Right forelimb (tissue), 1 donor: Measurements from ENCODE around the gene SUMO2.
"Not testable (repeated sequence)": the region's sequence is repeated elsewhere in the genome, so short reads cannot be mapped to it uniquely, and the experiment has no call there.

Experiments
- DNase-seq: peaks from one replicate; pipeline ENCODE4 v3.0.0-alpha.2; 2018

The SUMO2 gene

DNA sequence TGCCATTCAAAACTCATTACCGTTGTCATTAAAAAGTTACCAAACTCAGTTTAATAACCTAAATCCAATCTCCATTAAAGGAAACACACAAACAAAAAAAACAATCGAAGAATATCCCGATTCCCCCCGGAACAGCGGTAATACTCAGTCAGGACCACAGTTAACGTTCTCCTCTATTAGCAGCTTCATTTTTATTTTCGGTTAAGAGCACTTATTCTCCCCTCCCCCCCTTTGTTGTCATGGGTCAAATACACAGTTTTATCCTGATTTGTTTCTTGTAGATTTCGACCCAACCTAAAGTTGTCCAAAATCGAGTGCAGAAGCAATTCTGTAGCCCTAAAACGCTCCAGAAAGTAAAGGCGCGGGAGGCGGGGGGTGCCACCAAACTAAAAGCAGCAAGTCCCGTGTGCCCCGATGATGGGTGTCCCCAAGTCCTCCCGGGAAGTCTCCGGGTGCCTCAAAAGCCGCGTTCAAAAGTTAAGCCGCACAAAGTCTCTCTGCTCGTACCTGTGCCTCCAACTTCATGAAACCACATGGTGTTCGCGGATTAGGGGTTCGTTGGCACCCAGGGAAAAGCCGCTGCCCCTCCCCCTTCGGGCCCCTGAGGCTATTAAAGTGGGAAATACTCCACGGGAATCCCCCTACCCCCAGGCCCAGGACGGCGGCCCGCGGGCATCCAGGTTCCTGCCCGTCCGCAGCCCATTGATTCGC, 996 bp downstream of the SUMO2 start:
- DNase-seq = no peak

DNA sequence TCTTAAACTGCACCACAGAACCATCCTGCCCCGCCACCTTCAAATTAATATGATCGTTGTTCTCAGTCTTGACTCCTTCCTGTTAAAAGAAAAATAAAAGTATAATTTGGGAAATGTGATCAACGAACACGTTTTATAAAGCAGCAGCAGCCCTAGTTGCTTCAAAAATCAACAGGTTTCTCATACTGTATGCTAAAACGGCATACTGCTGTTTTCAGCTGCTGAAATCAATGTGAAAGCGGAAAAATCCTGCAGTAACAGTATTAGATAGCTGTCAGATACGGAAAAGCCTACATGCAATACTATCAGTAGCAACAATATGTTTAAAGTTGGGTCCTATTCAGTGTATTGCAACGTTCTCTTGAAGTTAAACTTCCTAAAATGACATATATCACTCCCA, 1.6 kb downstream of the SUMO2 start:
- no peak for DNase-seq

DNA sequence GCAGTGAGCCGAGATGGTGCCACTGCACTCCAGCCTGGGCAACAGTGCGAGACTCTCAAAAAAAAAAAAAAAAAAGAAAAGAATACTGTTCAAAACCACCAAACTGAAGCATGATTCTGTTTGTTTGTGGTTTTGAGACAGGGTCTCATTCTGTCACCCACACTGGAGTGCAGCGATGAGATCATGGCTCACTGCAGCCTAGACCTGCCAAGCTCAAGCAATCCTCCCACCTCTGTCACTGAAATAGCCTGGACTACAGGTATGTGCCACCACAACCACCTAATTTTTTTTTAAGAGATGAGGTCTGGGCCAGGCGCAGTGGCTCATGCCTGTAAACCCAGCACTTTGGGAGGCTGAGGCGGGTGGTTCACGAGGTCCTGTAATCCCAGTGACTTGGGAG, 4.3 kb downstream of the SUMO2 start:
- DNase-seq = no peak

DNA sequence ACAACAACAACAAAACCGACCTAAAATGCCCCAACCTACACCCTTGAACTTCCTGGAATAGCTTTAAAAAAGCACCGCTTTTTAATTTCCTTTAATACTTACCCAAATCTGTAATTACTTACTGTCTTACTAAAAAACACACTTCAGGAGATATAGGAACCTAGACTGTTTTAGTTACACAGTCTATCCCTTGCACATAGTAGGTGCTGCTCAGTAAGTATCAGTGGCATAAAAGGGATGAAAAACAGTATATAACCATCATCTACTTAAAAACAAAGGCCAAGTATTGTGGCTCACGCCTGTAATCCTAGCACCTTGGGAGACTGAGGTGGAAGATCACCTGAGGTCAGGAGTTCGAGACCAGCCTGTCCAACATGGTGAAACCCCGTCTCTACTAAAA, 6.1 kb downstream of the SUMO2 start:
- no peak for DNase-seq

DNA sequence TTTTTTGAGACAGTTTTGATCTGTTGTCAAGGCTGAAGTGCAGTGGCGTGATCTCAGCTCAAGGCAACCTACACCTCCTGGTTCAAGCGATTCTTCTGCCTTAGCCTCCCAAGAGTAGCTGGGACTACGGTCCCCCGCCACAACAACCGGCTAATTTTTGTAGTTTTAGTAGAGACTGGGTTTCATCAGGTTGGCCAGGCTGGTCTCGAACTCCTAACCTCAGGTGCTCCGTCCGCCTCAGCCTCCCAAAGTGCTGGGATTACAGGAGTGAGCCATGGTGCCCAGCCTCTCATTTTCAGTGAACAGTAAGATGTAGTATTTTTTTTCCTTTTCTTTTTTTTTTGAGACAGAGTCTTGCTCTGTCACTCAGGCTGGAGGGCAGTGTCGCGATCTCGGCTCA, 7.8 kb downstream of the SUMO2 start:
- no peak for DNase-seq

DNA sequence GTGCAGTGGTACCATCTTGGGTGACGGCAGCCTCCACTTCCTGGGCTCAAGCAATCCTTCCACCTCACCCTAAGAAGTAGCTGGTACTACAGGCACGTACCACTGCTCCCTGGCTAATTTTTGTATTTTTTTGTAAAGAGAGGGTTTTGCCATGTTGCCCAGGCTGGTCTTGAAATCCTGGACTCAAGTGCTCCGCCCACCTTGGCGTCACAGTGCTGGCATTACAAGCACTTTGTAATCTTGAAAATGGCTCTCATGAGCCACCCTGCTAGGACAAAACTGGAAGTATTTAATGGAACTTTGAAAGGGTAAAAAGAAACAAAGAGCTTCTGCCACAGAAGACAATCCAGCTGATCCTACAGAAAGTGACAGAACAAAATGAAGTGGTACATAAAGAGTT, 9.2 kb downstream of the SUMO2 start:
- DNase-seq = no peak

DNA sequence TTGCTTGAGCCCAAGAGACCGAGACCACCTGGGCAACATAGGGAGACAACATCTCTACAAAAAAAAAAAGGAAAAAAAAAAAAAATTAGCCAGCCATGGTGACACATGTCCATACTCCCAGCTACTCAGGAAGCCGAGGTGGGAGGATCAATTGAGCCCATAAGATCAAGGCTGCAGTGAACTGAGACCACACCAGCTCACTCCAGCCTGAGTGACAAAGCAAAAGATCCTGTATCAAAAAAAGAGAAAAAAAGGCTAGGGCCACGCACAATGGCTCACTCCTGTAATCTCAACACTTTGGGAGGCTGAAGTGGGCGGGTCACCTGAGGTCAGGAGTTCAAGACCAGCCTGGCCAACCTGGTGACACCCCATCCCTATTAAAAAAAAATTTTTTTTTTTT, 13.8 kb downstream of the SUMO2 start:
- DNase-seq = no peak

DNA sequence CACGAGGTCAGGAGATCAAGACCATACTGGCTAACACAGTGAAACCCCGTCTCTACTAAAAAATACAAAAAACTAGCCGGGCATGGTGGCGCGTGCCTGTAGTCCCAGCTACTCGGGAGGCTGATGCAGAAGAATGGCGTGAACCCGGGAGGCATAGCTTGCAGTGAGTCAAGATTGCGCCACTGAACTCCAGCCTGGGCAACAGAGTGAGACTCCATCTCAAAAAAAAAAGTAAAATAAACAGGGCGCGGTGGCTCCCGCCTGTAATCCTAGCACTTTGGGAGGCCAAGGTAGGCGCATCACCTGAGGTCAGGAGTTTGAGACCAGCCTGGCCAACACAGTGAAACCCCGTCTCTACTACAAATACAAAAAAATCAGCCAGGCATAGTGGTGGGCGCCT, 18.2 kb downstream of the SUMO2 start:
- not testable (repeated sequence) for DNase-seq

DNA sequence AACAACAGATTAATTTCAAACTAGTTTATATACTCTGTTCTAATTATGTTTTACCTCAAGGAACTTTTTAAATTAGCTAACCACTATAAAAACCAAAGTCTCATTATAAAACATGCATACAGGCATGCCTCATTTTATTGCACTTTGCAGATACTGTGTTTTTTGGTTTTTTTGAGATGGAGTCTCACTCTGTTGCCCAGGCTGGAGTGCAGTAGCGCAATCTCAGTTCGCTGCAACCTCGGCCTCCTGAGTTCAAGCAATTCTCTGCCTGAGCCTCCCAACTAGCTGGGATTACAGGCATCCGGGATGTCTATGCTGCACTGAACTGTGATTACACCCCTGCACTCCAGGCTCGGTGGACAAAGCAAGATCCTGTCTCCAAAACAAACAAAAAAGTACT, 19.7 kb downstream of the SUMO2 start:
- DNase-seq = no peak

DNA sequence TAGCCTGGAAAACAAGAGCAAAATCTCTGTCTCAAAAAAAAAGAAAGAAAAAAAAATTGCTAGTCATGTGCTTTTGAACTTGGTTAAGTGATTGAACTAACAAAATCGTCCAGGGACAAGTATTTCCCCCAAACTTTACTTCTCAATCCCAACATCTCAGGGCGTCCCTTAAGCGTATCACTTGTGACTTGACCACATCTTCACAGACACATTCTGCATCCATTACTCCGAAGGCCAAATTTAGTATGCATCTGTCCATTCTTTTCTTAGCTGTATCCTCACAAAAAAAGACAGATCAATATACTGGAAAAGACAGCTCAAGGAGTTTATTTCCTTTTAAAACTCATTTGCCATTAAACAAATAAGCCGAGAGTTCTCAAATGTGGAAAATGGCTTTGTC, 22.5 kb downstream of the SUMO2 start:
- no peak for DNase-seq

DNA sequence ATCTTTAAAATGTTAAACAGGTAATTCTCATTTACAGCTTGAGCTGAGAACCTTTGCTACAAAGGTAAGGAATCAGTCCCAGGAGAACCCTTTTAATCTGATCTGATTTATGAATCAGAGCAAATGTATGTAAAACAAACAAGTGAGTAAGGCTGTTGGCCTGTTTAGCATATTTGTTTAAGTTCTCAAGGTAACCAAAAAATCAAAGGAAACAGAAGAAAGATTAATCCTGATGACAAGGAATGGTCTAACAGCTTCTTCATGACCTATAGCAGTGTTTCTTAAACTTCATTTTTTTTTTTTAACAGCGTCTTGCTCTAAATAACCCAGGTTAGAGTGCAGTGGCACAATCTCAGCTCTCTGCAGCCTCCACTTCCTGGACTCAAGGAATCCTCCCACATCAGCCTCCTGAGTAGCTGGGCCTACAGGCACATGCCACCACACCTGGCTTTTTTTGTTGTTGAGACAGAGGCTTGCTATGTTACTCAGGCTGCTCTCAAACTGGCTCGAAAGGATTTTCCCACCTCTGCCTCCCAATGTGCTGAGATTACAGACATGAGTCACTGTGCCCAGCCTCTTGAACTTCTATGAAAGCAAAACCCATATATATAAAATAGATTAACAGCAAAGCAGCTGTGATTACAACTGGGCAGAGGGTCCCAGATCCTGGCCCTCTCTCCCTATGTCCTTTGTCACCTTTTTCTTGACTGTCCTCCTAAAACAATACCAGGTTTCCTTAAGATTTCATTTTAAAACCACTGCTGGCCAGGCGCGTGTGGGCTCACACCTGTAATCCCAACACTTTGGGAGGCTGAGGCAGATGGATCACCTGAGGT, 23.3 kb downstream of the SUMO2 start:
- DNase-seq = no peak

DNA sequence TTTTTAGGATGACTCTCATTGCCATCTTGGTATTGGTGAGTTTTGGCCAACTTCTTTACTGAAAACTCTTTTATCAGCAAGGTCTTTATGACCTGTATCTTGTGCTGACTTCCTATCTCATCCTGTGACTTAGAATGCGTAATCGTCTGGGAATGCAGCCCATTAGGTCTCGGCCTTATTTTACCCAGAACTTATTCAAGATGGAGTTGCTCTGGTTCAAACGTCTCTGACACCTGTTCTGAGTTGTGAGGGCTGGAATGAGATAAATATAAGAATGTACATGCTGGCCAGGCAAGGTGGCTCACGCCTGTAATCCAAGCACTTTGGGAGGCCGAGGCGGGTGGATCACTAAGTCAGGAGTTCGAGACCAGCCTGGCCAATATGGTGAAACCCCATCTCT, 24.3 kb downstream of the SUMO2 start:
- DNase-seq = not testable (repeated sequence)

DNA sequence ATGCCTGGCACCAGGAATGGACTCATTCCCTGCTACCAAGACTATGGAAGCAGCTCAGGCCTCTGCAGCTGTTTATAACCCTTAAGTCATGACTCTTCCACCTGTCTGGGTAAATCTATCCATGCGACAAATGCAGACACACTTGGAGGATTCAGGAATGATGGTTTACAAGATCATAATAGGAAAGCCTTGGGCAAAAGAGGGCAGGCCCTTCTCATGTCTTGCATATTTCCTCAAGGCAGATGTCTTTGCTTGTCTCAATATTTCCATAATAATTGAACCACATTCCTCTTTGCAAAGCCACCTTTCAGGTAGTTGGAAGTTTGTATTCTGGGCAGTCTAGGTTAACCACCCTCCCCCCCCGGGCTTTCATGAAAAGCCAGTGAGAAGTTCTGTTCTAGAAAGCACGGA, 27.6 kb downstream of the SUMO2 start:
- no peak for DNase-seq

DNA sequence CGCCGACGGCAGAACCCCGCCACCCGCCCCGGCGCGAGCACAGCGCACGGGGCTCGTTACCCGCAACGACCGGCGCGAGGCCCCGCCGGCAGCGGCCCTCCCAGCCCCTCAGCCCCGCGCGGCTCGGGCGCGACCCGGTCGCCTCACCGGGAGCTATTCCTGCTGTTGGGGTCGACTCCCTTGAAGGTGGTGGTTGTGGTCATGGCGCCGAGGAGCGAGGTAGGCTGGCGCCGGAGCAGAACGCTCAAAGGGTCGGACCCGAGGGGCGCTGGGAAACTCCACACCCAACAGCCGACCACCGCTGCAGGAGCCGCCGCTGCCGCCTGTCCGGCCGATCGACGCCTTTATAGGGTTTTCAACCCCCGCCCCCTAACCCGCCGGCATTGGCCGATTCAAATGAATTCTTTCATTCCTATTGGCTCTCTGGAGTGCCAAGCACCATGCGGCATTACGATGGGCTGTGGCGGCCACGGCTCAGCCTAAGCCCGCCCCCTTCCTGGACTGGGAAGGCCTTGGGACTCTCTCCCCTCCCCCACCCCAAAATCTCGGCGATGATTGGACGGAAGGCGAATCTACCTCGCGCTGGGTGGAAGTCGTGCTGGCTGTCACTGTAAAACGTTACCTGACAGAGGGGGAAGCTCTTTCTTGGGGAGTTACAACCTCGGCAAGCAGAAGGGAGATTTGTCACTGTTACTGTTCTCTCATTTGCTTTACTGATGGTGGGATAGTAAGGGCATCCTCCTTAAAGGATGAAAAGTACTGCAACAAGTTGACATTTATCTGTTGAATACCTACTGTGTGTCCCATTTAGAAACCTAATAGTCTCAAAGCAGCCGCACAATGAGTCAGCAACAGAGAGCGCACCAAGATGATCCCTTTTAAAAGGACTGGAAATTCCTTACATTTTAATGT, 28.3 kb downstream of the SUMO2 start, which contains the start of gene JPT1:
Gene JPT1, minus strand, starts transcription at position 318 of the 912 bp plus-strand sequence. Its CDS starts 115 bp downstream, at position 203.
- DNase-seq = peak; percentile 97

DNA sequence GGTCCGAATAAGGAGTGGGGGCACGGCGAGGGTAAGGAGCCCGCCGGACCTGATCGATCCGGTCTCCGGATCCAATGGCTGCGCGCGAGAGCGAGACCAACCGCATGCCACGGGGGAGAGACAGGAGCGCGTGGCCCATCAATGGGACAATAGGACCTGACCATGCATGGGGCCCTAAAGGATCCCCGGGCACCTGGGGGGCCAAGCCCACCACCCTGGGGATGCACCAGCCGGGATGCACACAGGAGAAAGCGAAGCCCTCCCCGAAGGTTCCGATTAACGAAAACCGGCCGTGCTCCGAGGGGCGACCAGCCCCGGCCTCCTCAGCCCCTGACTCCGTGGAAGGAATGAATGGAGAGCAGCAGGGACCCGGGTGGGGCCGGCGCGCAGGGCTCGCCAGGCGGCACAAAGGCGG, 29.0 kb downstream of the SUMO2 start:
- DNase-seq = peak; percentile 59

DNA sequence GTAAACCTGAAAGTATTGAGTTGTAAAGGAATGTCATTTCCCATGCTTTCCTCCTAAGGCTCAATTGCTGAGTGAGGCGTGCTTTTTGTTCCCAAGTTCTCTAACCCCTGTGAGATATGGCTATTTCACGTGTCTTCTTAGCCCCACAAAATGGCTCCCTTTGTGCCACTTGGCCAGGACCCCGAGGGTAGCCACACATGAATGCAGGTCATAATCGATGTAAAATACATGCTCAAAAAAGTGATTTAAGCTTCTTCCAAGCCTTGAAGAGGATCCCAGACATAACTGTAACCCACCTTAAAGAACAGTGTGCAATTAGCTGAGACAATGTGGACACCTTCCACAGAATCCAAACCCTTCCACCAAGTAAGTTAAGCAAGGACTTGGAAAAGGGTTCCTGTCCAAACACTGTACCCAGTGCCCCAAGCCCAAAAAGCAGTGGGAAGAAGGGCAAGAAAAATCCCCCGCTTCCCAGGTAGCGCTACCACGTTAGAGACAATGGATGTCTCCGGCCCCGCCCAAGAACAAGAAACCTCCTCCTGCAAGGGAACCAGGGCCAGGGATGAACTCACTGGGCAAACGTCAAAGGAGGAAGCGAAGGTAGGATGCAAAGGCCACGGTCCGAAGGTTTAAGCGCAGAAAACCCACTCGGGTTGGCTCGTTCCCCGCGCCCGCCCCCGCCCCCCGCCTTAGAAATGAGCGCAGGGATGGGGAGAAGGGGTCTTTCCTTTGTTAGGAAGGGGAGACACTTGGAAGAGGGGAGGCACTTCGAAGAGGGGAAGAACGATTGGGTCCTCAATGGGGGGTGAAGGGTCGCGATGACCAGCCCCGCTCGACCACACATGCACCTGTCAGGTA, 29.6 kb downstream of the SUMO2 start:
- peak; percentile 56 for DNase-seq

DNA sequence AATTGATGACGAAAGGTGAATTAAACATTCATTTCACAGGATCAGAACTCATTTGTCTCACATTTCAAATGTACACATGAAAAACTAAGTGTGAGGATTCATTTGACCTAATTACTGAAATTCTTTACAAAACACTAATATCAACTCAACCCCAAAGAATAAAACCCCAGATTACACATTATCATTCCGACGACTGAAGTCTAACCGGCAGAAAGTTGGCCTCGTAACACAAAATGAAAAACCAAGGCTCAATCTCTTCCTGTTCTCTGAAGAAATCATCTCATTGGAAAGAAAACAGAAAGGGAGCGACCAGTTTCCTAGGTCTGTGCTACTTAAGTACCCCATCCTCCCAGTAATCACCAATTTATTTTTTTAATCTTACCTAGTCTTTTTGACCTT, 30.2 kb downstream of the SUMO2 start:
- no peak for DNase-seq

DNA sequence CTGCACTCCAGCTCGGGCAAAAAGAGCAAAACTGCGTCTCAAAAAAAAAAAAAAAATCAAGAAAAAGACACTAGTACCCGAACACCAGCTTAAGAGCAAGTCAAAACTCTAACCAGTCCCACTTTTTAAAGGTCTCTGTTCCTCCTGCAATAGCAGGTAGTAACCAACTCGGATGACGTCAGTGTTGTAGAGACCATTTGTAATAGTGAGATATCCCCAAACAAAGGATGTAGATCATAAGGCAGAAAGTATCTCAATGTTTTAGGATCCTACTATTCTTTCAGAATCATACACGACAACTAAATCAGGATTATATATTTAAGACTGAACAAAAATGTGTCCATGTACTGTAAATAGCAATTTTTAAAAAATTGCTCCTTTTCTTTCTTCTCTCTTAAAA, 30.8 kb downstream of the SUMO2 start:
- DNase-seq = no peak

DNA sequence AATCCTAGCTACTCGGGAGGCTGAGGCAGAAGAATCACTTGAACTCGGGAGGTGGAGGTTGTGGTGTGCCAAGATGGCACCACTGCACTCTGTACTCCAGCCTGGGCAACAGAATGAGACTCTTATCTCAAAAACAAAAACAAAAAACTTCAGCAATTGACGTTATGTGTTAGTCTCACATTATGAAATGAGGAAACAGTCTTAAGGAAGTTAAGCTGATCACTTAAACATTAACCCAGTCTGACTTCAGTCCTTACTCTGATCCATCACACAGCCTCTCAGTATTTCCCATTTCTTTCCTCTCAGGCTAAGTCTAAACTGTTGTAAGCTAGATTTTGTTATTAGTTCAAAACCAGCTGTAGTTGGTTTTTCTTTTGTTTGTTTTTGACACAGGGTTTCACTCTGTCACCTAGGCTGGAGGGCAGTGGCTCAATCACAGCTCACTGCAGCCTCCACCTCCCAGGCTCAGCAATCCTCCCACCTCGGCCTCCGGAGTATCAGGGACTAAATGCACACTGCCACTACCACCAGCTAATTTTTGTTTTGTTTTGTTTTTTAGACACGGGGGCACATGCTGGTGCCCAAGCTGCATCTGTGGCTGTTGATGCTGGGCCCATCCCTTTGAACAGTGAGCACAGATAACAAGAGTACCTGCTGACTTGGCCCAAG, 34.7 kb downstream of the SUMO2 start:
- no peak for DNase-seq

DNA sequence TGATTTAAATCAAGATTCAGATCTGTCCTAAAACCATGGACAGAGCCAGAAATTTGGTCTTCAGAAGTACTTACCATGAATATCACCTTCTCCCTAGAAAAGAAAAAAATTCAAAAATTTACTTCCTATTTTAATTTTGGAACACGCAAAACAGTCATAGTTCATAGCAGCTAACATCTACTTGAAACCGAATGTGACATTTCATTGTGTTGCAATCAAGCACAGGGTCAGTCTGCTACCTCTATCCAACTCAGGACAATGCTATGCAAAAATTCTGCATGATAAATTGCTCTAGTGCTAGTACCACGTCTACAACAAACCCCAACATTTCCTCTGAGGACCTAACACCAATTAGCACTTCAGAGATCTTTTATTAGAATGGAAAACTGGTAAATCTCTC, 36.2 kb downstream of the SUMO2 start:
- DNase-seq = no peak

DNA sequence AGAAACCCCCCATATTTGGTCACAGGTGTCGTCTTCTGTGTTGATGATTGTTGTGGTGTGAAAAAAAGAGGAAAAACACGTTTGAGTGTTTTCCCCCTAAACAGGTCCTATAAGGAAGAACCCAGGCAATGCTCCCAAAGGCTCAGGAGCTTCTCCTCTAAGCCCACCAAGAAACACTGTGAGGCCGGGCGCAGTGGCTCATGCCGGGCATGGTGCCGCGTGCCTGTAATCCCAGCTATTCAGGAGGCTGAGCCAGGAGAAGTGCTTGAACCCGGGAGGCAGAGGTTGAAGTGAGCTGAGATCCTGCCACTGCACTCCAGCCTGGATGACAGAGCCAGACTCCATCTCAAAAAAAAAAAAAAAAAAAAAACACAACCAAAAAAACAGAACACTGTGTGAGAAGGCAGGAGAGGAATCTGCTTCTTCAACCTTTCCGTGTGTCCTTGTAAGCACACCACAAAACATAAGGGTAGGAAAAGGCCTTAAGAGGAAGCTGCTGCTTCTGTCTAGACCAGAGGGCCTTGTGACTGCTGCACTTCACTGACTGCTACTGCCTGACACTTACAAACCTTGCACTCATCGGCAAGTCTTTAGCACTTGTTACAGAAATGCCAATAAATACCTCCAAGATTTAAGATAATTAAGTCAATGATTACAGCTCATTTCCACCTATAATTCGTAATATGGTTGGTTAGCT, 37.8 kb downstream of the SUMO2 start:
- DNase-seq = no peak
